ENCODE measurements around the gene MARK4. TPM values are rescaled to one million over a fixed set of nuclear protein-coding genes. Genes with fewer than 3 reads are reported as not detected.
"Not testable (repeated sequence)": the region's sequence is repeated elsewhere in the genome, so short reads cannot be mapped to it uniquely, and the experiment has no call there.

The MARK4 gene
- total RNA-seq, 1 donor from 2014 or later: 7.4 TPM

DNA sequence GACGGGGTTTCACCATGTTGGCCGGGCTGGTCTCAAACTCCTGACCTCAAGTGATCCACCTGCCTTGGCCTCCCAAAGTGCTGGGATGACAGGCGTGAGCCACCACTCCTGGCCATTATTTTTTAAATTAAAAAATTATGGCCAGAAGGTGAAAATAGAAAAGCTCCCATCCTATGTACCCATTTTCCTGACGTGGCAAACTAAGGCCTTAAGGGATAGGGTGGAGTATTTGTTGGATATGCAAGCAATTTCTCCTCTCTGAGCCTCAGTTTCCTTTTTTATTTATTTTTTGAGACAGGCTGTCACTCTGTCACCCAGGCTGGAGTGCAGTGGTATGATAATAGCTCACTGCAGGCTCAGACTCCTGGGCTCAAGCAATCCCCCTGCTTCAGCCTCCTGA lies 83.8 kb downstream of the MARK4 start:
- not testable (repeated sequence) for DNase-seq (ENCODE audit: low read depth in 2 of 2)

DNA sequence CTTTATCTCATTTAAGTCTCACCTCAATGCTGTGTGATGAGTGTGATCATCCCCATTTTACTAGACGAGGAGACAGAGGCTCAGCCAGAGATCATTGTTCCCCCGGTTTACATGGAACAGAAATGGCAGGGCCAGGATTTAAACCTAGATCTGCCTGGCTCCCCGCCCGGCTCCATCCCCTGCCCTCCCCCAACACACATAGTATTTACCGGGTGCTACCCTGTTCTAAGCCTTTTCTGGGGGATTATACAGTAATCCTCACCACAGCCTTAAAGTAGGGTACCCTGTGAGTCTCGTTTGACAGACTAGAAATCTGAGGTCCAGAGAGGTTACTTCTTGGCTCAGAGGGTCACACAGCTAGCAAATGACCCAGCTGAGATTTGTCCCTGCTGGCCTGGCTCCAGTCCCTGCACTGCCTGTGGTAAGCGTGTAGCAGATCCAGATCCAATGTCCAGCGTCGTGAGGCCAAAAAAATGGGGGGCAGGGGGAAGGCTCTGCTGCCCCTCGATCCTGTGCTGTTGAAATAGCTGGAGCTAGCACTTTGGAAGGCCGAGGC lies 85.7 kb downstream of the MARK4 start:
- no peak for DNase-seq (ENCODE audit: low read depth in 2 of 2)

- no peak for DNase-seq (ENCODE audit: low read depth in 2 of 2)
Observed at GRCh38 chr19:45339629-45340028, 88.6 kb downstream of the MARK4 start.

DNA sequence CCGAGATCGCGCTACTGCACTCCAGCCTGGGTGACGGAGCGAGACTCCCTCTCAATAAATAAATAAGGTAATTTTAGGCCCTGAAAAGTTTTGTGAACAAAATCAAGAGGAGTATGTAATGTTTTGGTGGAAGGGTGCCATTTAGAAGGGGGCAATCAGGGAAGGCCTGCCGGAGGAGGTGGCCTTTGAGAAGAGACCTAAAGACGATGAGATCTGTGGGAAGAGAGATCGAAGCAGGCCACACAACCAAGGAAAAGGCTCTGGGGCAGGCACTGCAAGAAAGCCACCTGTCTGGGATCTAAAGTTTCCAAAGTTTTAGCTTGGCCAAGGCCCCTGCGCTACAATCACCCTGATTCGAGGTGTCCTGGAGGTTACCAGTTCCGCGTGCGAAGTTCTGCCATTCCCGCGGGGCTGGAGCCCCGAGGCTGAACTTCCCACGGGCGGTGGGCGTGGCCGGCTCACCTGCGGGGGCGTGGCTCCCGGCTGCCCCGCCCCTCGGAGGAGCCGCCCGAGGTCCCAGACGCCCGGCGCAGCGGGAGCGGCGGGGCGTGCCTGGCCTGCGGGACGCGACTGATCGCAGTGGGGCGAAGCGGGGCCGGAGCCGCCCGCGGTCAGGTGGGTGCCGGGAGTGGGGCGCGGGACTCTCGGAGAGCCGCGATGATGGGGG lies 89.3 kb downstream of the MARK4 start, which contains the start of gene KLC3:
Gene KLC3 (plus strand): TSS at position 519 of the 667 bp plus-strand sequence. CDS start 4,792 bp downstream, outside the sequence.
- no peak for DNase-seq (ENCODE audit: low read depth in 2 of 2)

- peak in 1 of 2 donors; percentile 5 for DNase-seq (ENCODE audit: low read depth in 2 of 2)
Observed at GRCh38 chr19:45340899-45341453, 89.9 kb downstream of the MARK4 start.

- no peak for DNase-seq (ENCODE audit: low read depth in 2 of 2)
Observed at GRCh38 chr19:45342911-45343310, 91.8 kb downstream of the MARK4 start.

DNA sequence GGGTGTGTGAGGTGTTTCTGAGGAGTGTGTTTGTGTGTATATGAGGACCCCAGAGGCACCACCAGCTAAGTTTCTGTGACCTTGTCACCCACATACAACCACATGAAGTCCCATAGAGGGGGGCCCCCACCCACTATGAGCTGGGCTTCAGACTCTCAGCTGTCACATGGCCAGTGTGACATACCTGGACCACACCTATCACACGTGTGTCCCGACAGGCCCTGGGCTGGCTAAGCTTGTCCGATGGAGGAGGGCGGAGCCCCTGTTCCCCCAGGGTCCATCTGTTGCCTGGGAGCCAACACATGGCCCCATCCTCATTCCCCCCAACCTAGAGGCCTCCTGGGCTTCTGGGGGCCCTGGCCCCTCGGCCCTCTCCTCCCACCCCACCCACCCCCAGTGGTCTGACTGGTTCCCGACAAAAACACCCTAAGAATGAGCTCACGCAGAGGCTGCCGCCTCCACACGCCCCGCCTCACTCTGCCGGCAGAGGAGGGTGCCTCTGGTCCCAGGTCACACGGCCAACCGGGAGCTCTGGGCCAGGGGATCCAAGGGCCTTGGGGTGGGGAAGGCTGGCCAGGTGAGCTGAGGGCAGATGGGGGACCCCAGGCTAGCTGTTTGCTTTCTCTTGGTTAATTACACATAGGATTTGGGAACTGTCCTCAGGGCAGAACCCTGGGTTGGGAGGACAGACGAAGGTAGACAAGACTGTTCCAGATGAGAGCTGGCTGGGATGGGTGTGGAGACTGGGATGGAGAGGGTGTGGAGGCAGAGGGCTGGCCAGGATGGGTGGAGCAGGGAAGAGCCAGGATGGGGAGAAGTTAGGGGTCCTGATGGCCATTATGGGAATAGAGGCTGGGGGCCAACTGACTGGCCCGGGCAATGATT lies 93.8 kb downstream of the MARK4 start:
- DNase-seq (ENCODE audit: low read depth in 2 of 2): no peak

- no peak for DNase-seq (ENCODE audit: low read depth in 2 of 2)
Observed at GRCh38 chr19:45345506-45345860, 94.4 kb downstream of the MARK4 start.

GRCh38 chr19:45346449-45346848 lies 95.4 kb downstream of the MARK4 start:
- no peak for DNase-seq (ENCODE audit: low read depth in 2 of 2)

GRCh38 chr19:45347570-45348366 lies 96.7 kb downstream of the MARK4 start:
- no peak for DNase-seq (ENCODE audit: low read depth in 2 of 2)

- no peak for DNase-seq (ENCODE audit: low read depth in 2 of 2)
Observed at GRCh38 chr19:45348367-45349125, 97.5 kb downstream of the MARK4 start.

DNA sequence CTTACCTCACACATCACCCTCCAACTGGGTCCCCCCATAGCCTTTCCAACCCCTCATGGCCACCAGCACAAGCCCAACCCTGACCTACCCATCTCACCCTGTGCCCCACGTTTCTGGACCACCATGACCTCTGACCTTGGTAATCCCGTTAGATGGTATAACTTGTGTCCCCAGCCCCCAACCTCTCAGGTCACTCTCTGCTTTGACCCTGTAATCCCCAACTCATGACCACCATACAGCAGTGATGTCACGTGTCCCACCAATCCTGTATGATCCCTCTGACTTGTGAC lies 98.0 kb downstream of the MARK4 start:
- no peak for DNase-seq (ENCODE audit: low read depth in 2 of 2)

GRCh38 chr19:45349430-45349941 lies 98.4 kb downstream of the MARK4 start:
- DNase-seq (ENCODE audit: low read depth in 2 of 2): no peak

DNA sequence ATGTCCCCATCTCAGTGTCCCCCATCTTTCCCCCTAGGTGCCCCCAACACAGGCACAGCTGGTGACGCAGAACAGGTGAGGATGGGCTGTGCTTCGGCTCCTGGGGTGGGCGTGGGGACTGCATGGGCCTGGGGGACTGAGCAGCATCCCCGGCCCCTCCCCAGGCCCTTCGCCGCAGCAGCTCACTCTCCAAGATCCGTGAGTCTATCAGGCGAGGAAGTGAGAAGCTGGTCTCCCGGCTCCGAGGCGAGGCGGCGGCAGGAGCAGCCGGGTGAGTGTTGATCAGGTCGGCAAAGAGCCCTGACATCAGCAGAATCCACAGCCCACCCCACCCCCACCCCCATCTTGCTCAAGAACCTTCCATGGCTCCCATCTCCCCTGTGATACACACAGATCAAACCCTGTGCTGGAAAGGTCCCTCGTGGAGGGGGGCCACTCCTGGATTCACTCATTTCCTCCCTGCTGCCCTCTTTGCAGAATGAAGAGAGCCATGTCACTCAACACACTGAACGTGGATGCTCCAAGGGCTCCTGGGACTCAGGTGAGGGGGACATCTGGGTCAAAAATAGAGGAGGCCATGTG lies 99.5 kb downstream of the MARK4 start:
- DNase-seq (ENCODE audit: low read depth in 2 of 2): no peak

- no peak for DNase-seq (ENCODE audit: low read depth in 2 of 2)
Observed at GRCh38 chr19:45351401-45351952, 100.4 kb downstream of the MARK4 start.

DNA sequence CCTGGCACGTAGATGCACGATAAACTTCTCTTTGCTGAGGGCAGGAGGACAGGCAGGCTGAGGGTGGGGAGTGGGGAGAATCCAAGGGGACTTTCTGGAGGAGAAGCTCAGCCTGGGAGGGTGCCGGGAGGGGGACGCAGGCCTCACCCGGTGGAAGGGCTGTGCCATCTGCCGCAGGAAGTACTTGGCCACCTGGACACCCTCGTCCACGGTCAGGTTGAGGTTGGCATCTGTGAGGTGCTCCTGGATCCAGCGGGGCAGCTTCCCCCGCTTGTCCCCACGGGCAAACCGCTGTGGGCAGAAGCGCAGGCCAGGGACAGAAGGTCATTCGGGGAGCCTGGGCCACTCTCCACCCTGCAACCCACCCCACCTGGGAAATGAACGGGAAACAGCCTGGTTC lies 101.0 kb downstream of the MARK4 start:
- no peak for DNase-seq (ENCODE audit: low read depth in 2 of 2)

DNA sequence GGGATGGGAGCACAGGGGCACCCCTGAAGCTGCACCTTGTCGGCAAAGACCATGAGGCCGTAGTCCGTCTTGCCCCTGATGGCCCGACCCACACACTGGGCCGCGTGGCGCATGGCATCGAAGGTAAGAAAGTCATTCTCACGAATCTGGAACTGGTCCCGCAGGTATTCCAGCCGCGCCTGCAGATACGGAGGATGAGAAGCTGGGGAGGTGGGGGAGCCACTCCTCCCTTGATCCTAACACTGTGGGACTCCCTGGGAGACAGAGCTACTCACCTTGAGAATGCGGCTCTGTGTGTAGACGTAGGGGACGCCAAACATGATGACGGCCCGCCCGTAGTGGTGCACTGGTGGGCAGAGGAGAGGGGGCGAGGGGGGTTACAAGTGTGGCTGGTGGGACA lies 101.4 kb downstream of the MARK4 start:
- DNase-seq (ENCODE audit: low read depth in 2 of 2): no peak

- DNase-seq (ENCODE audit: low read depth in 2 of 2): no peak
Observed at GRCh38 chr19:45352914-45353796, 102.1 kb downstream of the MARK4 start.

Data from dermis microvascular lymphatic vessel endothelial cell (primary cell).